Measurements from ENCODE around the gene EMILIN3. TPM values are rescaled to one million over a fixed set of nuclear protein-coding genes. Genes with fewer than 3 reads are reported as not detected.

Gene EMILIN3, protein sequence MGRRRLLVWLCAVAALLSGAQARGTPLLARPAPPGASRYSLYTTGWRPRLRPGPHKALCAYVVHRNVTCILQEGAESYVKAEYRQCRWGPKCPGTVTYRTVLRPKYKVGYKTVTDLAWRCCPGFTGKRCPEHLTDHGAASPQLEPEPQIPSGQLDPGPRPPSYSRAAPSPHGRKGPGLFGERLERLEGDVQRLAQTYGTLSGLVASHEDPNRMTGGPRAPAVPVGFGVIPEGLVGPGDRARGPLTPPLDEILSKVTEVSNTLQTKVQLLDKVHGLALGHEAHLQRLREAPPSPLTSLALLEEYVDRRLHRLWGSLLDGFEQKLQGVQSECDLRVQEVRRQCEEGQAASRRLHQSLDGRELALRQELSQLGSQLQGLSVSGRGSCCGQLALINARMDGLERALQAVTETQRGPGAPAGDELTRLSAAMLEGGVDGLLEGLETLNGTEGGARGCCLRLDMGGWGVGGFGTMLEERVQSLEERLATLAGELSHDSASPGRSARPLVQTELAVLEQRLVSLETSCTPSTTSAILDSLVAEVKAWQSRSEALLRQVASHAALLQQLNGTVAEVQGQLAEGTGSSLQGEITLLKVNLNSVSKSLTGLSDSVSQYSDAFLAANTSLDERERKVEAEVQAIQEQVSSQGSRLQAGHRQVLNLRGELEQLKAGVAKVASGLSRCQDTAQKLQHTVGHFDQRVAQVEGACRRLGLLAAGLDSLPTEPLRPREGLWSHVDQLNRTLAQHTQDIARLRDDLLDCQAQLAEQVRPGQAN
- polyA plus RNA-seq, result 0.53 TPM in 1 of 2 replicates, not detected in the other

DNA sequence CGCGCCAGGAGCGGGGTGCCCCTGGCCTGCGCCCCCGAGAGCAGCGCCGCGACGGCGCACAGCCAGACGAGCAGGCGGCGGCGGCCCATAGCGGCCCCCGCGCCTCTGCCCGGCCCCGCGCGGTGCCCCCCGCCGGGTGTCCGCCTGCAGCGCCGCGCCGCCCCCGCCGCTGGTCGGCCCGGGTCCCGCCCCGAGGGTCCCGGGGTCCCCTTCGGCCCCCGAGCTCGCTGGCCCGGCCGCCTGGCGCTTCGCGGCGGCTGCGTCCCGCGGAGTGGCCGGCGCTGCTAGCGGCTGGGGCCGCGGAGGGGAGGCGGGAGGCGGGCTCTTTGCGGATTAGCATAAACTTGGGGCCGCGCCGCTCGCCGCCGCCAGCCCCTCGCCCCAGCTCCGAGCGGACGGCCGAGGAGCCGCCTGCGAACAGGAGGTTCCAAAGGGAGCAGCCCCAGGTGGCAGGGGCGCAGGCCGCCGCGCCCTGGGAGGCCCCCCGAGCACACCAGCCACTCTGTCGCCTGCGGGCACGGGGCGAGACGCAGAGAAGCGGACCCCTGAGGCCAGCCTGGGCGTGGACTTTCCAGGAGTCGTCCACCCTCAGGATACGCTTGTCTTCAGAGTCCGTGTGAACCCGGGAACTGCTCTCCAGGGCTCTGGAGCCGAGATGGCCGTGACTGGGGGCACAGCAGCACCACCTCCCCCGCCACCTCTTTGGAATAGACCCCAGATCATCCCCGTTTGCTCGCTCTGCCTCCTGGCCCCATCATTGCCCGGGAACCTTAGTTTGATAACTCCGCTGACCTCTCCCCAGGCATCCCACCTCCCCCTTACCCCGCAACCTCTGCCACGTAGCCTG is at the start of gene EMILIN3:
EMILIN3 (minus strand) TSS at position 273 of the 847 bp plus-strand sequence; CDS start at position 89, 184 bp downstream.

DNA sequence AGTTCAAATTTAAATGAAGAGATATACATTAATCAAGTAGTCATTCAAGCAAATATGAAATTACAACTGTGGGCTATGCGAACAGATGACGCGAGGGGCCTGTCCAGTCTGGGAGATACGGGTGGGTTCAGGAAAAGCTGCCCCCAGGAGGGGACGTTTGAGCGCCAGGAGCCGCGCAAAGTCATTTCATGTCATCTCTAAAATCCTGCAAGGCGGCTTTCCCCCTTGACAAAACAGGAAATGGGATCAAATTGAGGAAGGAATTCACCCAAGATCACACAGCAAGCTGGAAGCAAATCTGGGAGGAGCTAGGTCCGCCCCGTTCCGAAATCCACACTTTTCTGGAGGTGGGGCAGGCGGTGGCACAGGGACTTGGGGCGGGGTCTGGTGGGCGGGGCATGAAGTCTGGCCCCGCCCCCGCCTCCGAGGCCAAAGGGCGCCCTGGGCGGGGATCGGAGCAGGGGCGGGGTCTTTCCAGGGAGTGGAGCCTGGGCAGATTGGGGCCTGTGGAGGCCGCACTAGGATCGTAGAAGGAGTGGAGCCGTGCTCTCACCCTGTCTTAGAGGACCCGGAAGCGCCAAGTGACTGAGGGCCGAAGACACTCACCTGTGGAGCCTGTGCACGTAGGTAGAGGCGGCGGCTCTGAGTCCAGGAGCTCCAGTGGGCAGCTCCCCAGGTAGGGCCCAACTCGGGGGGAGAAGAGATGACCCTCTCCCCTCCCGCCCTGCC is 26.1 kb downstream of the EMILIN3 start, which contains the start of gene LPIN3:
LPIN3 (plus strand) TSS at position 495 of the 729 bp plus-strand sequence. CDS start 4,983 bp downstream, outside the sequence.

DNA sequence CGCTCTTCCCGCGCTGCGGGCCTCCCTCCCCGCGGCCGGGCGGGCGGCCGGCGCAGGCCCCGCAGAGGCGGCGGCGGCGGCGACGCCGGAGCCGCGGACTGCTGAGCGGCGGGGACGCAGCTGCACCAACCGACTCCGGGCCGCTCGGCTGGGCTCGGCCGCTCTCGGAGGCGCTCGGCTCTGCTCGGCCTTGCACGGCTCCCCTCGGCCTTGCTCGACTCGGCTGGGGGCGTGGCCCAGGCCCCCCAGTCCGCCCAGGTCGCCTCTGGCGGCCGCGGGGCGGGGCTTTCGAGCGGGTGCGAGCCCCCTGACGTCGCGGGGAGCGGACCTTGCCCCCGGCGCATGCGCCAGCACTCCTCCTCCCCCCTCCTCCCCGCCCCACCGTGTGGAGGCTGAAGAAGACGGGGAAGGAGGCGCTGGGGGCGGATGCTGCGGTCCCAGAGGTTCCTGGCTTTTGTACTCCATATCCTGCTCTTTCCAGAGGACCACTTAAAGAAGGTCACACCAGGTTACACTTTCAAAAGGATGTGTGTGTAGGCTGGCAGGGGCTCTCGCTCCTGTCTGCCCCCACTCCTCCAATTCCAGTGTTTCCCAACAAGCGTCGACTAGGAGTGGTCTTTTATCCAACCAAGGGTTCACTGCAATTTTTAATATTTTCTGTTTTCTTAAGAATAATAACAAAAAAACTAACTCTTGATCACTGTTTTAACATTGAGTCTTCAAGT is 48.9 kb downstream of the EMILIN3 start, which contains the start of gene ZHX3:
ZHX3 (minus strand) TSS at position 186 of the 725 bp plus-strand sequence. CDS start 112,815 bp downstream, outside the sequence.

Other genes starting within 250 kb of the EMILIN3 start
- gene PLCG1, start 229.3 kb downstream of the EMILIN3 start, polyA plus RNA-seq, result 0.87 and 2.5 TPM in 2 replicates
- gene ZHX3, start 49.1 kb downstream of the EMILIN3 start, polyA plus RNA-seq, result 4.0 and 9.3 TPM in 2 replicates
- not detected in 2 replicates for gene LPIN3, start 26.0 kb downstream of the EMILIN3 start, polyA plus RNA-seq